ENCODE measurements around the gene MISP3.

The MISP3 gene

GRCh38 chr19:14054099-14054498 lies 18.5 kb upstream of the MISP3 start (continued):
- no peak for TF ChIP-seq PATZ1 (CRISPR knock-in tag; IDR thresholded peaks at IDR 0.05; ENCODE audit: borderline replicate concordance)

GRCh38 chr19:14054721-14055120 lies 17.9 kb upstream of the MISP3 start:
- no peak for TF ChIP-seq TCF4 (CRISPR knock-in tag; IDR thresholded peaks at IDR 0.05; ENCODE audit: borderline replicate concordance)
- no peak for TF ChIP-seq ESRRG (CRISPR knock-in tag; IDR thresholded peaks at IDR 0.05)
- TF ChIP-seq ZNF8 (CRISPR knock-in tag; IDR thresholded peaks at IDR 0.05): no peak
- no peak for TF ChIP-seq SNAI2 (CRISPR knock-in tag; IDR thresholded peaks at IDR 0.05)
- no peak for TF ChIP-seq ZFP30 (CRISPR knock-in tag; IDR thresholded peaks at IDR 0.05)
- TF ChIP-seq POU6F1 (CRISPR knock-in tag; IDR thresholded peaks at IDR 0.05; ENCODE audit: borderline replicate concordance, low read depth): no peak
- TF ChIP-seq ZFP3 (CRISPR knock-in tag; IDR thresholded peaks at IDR 0.05): no peak
- TF ChIP-seq ZC3H10 (CRISPR knock-in tag; IDR thresholded peaks at IDR 0.05): no peak
- no peak for TF ChIP-seq CSRNP3 (CRISPR knock-in tag; IDR thresholded peaks at IDR 0.05)
- ATAC-seq: no peak

GRCh38 chr19:14055396-14055795 lies 17.2 kb upstream of the MISP3 start:
- no peak for ATAC-seq
- TF ChIP-seq TOX (CRISPR knock-in tag; IDR thresholded peaks at IDR 0.05; ENCODE audit: borderline replicate concordance) (no peak), ZFP3 (CRISPR knock-in tag; IDR thresholded peaks at IDR 0.05) (no peak), PATZ1 (CRISPR knock-in tag; IDR thresholded peaks at IDR 0.05; ENCODE audit: borderline replicate concordance) (no peak), CSRNP3 (CRISPR knock-in tag; IDR thresholded peaks at IDR 0.05) (no peak), ZNF8 (CRISPR knock-in tag; IDR thresholded peaks at IDR 0.05) (no peak), ISL1 (CRISPR knock-in tag; IDR thresholded peaks at IDR 0.05) (no peak), POU6F1 (CRISPR knock-in tag; IDR thresholded peaks at IDR 0.05; ENCODE audit: borderline replicate concordance, low read depth) (no peak), CSDC2 (CRISPR knock-in tag; IDR thresholded peaks at IDR 0.05) (no peak), ZC3H10 (CRISPR knock-in tag; IDR thresholded peaks at IDR 0.05) (no peak), TCF4 (CRISPR knock-in tag; IDR thresholded peaks at IDR 0.05; ENCODE audit: borderline replicate concordance) (no peak), ZFP30 (CRISPR knock-in tag; IDR thresholded peaks at IDR 0.05) (no peak), ESRRG (CRISPR knock-in tag; IDR thresholded peaks at IDR 0.05) (no peak), OSR1 (CRISPR knock-in tag; IDR thresholded peaks at IDR 0.05) (no peak), ARNTL (CRISPR knock-in tag; IDR thresholded peaks at IDR 0.05; ENCODE audit: borderline replicate concordance, low read depth) (no peak), ZNF70 (CRISPR knock-in tag; IDR thresholded peaks at IDR 0.05) (no peak)

- ATAC-seq: no peak
- TF ChIP-seq CREB5 (CRISPR knock-in tag; IDR thresholded peaks at IDR 0.05; ENCODE audit: low read depth): no peak
- no peak for TF ChIP-seq ARNTL (CRISPR knock-in tag; IDR thresholded peaks at IDR 0.05; ENCODE audit: borderline replicate concordance, low read depth)
- TF ChIP-seq ISL1 (CRISPR knock-in tag; IDR thresholded peaks at IDR 0.05): no peak
- TF ChIP-seq TCF4 (CRISPR knock-in tag; IDR thresholded peaks at IDR 0.05; ENCODE audit: borderline replicate concordance): no peak
- no peak for TF ChIP-seq ZNF565 (CRISPR knock-in tag; conservative IDR thresholded peaks at IDR 0.05; ENCODE audit: low read depth)
- no peak for TF ChIP-seq TSHZ2 (CRISPR knock-in tag; IDR thresholded peaks at IDR 0.05)
Measured at GRCh38 chr19:14056069-14056666, 16.4 kb upstream of the MISP3 start.

Data from SK-N-SH treated with all-trans-retinoic acid at 6 μM for 48 hours (cell line).